Subcutaneous abdominal adipose tissue (tissue), 5 donors: ENCODE data around the gene LAMB4.

Experiments used
- H3K27ac ChIP-seq: one replicate; pipeline ENCODE4 v1.7.0; 2013; ENCODE audit warnings: low read depth, mild to moderate bottlenecking, inconsistent platforms, low read length, moderate library complexity
- H3K27me3 ChIP-seq, 5 donors: one replicate each; pipeline ENCODE4 v1.7.0; 2013; ENCODE audit warnings: low read length in 5 of 5, inconsistent platforms in 1 of 5; ENCODE audit not compliant: control insufficient read depth in 5 of 5, insufficient read depth in 4 of 5
- H3K36me3 ChIP-seq, 5 donors: one replicate each; pipeline ENCODE4 v1.7.0; 2013; ENCODE audit warnings: low read length in 5 of 5; ENCODE audit not compliant: control insufficient read depth in 5 of 5, insufficient read depth in 5 of 5
- H3K4me1 ChIP-seq, 5 donors: one replicate each; pipeline ENCODE4 v1.7.0; 2013; ENCODE audit warnings: low read length in 5 of 5, mild to moderate bottlenecking in 3 of 5, moderate library complexity in 1 of 5; ENCODE audit not compliant: control insufficient read depth in 5 of 5, insufficient read depth in 5 of 5
- H3K4me3 ChIP-seq, 5 donors: one replicate each; pipeline ENCODE4 v1.7.0; 2013; ENCODE audit warnings: low read length in 5 of 5, low read depth in 1 of 5
- H3K9ac ChIP-seq, 5 donors: one replicate each; pipeline ENCODE4 v1.7.0; 2013; ENCODE audit warnings: low read length in 5 of 5, mild to moderate bottlenecking in 4 of 5, moderate library complexity in 3 of 5
- H3K9me3 ChIP-seq, 5 donors: one replicate each; pipeline ENCODE4 v1.7.0; 2013; ENCODE audit warnings: low read length in 5 of 5; ENCODE audit not compliant: control insufficient read depth in 5 of 5
- donor health status: healthy.
- donor health status: healthy.
- donor health status: healthy.
- donor health status: healthy.
- donor health status: healthy.

LAMB4 gene

DNA sequence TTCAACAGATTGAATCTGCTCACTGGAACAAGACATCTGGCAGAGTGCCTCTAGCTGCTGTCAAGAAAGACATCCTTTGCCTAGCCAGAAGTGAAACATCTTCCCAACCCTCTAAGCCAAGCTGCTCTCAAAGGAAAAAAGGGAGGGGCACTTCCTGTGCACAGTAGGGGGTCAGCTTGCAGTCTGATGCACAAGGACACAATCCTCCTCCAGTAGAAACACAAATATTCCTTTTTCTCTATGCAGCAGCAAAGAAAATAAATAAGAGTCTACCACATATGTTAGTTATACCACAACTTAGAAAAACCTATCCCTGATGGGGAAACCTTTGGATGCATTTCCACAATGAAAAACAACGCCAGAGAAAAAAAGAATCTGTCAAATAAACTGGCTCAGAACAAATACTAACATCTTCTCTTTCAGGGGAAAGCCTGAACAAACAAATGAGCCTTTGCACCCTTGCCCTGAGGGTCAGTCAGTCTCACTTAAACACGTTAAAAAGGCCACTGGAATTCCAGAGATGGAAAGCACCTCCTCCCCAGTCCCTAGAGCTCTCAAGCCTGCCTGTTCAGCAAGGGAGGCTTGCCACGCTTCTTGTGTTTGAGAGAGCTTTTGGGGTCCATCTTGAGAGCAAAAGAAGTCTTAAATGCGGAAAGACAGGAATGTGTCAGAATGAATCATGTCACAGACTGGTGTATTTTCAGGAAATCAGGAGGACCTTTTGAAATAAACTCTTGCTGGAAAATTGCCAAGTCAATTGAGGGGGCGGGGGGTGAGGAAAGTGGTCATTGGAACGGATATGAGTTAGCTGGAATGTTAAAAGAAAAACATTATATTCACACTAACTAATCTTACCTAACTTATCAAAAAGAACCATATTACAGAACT is 134.7 kb downstream of the LAMB4 start:
- Histone ChIP-seq H3K27me3 (no peaks in the 10 kb centered on the region), H3K9me3 (no peaks in the 10 kb centered on the region), H3K27ac (peak overlapping the region; percentile 46), H3K4me3 (no peak overlapping the region), H3K4me1 (peaks cover 4 to 45% (median 14%) of the 10 kb centered on the region in 5 donors), H3K36me3 (peaks cover 0 to 38% (median 13%) of the 10 kb centered on the region in 5 donors), H3K9ac (peak overlapping the region in 1 of 5 donors; percentile 4)

DNA sequence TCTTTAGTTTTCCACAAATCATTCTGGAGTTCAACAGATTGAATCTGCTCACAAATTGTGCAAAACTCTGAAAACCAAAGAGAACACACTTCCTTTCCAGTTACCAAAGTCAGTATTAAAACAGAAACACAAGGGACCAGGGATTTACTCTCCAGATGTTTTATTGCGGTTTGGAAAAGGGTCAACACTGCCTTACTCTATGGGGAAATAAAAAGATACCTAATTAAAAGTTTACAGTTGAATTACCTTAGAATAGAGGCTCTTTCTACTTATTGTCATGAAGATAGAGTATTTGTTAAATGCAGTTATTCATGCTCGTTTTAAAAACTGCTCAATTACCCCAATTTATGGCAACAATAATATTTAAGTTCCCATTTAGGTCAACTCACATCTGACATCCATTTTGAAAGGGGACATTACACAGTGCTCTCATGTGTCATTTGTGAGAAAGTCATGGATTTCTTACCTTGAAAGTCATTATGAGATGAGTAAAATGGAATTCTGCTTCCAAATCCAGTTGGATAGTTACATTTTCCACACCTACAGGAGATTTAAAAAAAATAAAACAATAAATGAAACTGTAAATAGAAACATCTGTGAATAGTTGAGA is 135.6 kb downstream of the LAMB4 start:
- H3K4me3 ChIP-seq = no peak overlapping the region
- peaks cover 7 to 44% (median 18%) of the 10 kb centered on the region in 5 donors for H3K4me1 ChIP-seq
- H3K9me3 ChIP-seq = no peaks in the 10 kb centered on the region
- peaks cover 0 to 38% (median 13%) of the 10 kb centered on the region in 5 donors for H3K36me3 ChIP-seq
- no peak overlapping the region for H3K9ac ChIP-seq
- H3K27ac ChIP-seq = peak overlapping the region; percentile 46
- H3K27me3 ChIP-seq = no peaks in the 10 kb centered on the region

DNA sequence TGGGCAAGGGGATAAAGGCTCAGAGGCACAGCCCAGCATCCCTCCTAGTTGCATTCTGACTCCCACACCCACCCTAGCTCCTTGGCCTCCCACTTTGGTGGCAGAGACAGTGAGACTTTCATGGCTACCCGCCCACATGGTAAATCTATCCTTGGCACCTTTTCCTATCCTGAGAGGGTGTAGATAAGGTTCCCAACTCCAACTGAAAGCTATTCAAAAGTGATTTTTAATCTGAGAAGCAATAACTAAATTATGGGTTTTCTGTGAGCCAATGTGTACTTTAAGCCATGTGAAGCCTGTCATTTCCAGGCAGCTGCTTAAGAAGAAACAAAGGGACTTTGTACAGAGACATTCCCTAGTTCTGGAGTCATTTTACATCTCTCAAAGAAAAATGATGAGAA is 136.3 kb downstream of the LAMB4 start:
- H3K9ac ChIP-seq = no peak overlapping the region
- no peaks in the 10 kb centered on the region for H3K9me3 ChIP-seq
- peaks cover 10 to 44% (median 24%) of the 10 kb centered on the region in 5 donors for H3K4me1 ChIP-seq
- H3K36me3 ChIP-seq = peaks cover 0 to 38% (median 13%) of the 10 kb centered on the region in 5 donors
- peak overlapping the region; percentile 46 for H3K27ac ChIP-seq
- no peaks in the 10 kb centered on the region for H3K27me3 ChIP-seq
- H3K4me3 ChIP-seq = no peak overlapping the region

DNA sequence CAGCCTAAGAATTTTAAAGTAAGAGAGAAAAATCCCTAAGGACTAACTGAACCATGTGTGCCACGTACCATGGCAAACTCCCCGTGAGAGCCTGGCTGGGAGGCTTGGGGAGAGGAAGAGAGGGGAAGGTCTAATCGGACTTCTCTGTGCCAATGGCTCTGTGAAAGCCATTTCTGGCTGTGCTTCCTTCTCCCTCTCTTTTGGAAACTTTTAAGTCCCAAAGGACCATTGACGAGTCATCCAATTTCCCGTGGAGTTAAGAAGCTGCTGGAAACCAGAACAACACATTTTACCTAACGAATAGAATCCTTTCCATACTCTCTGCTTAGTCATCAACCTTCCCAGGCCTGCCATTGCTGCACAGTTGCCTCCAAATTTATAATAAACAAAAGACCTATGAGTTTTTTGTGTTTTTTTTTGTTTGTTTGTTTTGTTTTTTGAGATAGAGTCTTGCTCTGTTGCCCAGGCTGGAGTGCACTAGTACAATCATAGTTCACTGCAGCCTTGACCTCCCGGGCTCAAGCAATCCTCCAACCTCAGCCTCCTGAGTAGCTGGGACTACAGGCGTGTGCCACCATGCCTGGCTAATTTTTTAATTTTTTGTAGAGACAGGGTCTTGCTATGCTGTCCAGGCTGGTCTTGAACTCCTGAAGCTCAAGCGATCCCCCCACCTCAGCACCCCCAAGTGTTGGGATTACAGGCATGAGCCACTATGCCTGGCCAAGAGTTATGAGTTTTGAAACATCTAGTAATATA is 140.4 kb downstream of the LAMB4 start:
- Histone ChIP-seq H3K27me3 (no peaks in the 10 kb centered on the region), H3K27ac (peak overlapping the region; percentile 69), H3K36me3 (peaks cover 12 to 50% (median 23%) of the 10 kb centered on the region in 5 donors), H3K9ac (no peak overlapping the region), H3K9me3 (no peaks in the 10 kb centered on the region), H3K4me1 (peaks cover 6 to 30% (median 16%) of the 10 kb centered on the region in 5 donors), H3K4me3 (no peak overlapping the region)

DNA sequence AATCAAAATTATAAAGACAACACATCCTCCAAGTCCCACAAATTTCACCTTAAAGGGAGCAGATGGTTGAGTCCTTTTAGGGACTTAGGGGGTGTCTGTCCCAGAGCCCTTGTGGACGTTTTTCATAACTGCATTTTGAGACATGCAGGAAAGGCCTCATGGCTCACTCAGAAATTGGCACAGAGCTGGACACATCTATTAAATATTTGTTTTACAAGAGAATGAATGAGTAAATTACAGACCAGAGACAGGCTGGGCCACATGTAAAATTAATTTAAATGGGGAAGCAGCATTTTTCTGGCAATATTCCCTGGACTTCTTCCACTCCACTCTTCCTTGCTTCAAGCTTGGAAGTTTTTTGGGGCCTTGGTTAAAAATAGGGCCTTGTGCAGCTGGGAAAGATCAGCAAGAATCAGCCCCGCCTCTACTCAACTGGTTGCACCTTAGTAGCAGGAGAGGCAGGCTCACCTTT is 147.2 kb downstream of the LAMB4 start:
- Histone ChIP-seq H3K9ac (no peak overlapping the region), H3K4me3 (no peak overlapping the region), H3K4me1 (peaks cover 0 to 18% (median 16%) of the 10 kb centered on the region in 5 donors), H3K27me3 (no peaks in the 10 kb centered on the region), H3K27ac (no peak overlapping the region), H3K9me3 (no peaks in the 10 kb centered on the region), H3K36me3 (peaks cover 10 to 48% (median 21%) of the 10 kb centered on the region in 5 donors)

DNA sequence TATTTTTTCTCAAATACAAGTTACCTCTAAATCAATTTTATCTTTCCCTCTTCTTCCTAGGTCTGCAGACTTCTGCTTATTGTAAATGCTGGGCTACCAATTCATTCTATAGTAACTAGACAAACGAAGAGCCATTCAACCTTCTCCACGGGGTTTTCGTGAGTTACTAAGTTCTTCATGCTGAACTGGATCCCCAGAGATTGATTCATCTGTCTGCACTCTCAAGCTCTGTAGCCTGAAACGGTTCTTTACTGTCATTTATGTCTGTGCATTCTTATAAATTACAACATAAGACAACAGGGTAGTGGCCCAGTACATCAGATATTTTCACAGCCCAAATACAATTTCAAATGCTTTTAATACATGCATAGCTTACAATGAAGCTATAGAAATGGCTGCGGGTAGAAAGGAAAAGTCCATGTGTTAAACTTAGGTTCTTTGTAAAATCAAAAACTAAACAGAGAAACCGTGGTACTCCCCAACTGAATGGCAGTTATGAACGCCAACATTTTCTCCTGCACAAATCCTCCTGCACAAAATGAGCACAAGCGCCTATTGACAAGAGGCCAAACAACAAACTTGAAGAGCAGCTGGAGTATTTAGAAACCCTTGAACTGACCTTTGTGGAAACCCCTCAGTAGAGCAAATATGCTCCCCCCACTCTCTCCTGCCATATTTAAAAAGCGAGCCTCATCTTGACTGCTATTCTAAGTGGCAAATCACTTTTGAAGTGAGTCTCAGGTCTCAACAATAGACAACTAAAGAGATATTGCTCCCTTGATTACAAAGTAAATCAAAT is 147.9 kb downstream of the LAMB4 start:
- H3K27me3 ChIP-seq = no peaks in the 10 kb centered on the region
- H3K4me1 ChIP-seq = peaks cover 0 to 21% (median 16%) of the 10 kb centered on the region in 5 donors
- peaks cover 10 to 50% (median 25%) of the 10 kb centered on the region in 5 donors for H3K36me3 ChIP-seq
- H3K4me3 ChIP-seq = no peak overlapping the region
- H3K27ac ChIP-seq = no peak overlapping the region
- no peaks in the 10 kb centered on the region for H3K9me3 ChIP-seq
- no peak overlapping the region for H3K9ac ChIP-seq

DNA sequence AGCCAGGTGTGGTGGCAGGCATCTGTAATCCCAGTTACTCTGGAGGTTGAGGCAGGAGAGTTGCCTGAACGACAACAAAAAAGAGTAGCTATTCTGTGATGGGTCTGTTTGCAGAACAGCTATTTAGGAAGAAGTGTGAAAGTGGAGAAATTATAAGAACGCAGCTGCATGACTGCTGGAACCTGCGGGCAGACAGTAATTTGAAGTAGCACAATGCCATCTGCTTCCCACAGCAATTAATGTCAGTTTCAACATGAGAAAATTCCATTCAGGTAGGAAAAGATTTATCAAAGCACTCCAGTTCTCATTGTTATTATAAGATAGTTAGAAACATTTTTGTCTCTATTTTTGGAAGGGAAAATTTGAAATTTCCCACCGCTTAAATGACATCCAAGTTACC is 148.7 kb downstream of the LAMB4 start:
- Histone ChIP-seq H3K9me3 (no peaks in the 10 kb centered on the region), H3K27ac (no peak overlapping the region), H3K27me3 (no peaks in the 10 kb centered on the region), H3K4me1 (peaks cover 0 to 21% (median 16%) of the 10 kb centered on the region in 5 donors), H3K9ac (no peak overlapping the region), H3K36me3 (peaks cover 5 to 52% (median 29%) of the 10 kb centered on the region in 5 donors), H3K4me3 (no peak overlapping the region)

DNA sequence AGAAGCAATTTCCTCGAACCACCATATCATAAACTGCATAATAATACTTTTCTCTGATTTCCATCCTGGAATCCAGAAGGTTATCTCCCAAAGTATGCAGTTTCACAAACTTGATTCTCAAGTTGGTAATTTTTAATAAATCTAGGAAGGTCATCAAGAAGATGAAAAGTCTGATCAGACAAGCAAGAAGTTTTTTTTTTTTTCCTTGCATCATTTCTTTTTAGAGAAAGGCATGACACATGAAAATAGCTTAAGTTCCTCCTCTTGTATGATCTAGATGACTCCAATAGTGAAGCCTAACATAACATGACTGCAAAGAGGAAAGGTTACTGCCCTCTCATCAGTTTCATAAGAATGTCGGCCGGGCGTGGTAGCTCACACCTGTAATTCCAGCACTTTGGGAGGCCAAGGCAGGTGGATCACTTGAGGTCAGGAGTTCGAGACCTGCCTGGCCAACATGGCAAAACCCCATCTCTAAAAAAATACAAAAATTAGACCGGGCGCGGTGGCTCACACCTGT is 149.4 kb downstream of the LAMB4 start:
- Histone ChIP-seq H3K36me3 (peaks cover 12 to 52% (median 34%) of the 10 kb centered on the region in 5 donors), H3K27me3 (no peaks in the 10 kb centered on the region), H3K9ac (no peak overlapping the region), H3K4me3 (no peak overlapping the region), H3K4me1 (peaks cover 0 to 25% (median 17%) of the 10 kb centered on the region in 5 donors), H3K27ac (no peak overlapping the region), H3K9me3 (no peaks in the 10 kb centered on the region)

DNA sequence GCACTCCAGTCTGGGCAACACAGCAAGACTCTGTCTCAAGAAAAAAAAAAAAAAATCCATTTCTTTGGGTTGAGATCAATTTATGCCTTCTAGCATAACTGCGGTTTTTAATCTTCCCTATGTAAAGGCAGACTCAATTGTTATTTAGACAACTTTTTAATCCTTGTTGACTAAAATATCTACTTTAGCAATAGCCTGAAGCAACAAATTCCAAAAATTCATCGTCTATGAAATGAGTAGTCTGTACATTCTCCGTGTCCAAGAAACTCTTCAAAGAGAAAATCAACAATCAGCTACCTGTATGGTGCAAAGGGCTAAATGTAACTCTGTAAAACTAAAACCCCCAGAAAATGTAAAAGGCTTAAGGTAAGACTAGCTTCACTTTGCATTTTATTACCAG is 150.0 kb downstream of the LAMB4 start:
- Histone ChIP-seq H3K9ac (no peak overlapping the region), H3K4me1 (peaks cover 0 to 31% (median 21%) of the 10 kb centered on the region in 5 donors), H3K4me3 (no peak overlapping the region), H3K36me3 (peaks cover 15 to 56% (median 40%) of the 10 kb centered on the region in 5 donors), H3K27me3 (no peaks in the 10 kb centered on the region), H3K27ac (no peak overlapping the region), H3K9me3 (no peaks in the 10 kb centered on the region)
